ENCODE data around the gene C1orf116.

The C1orf116 gene

DNA sequence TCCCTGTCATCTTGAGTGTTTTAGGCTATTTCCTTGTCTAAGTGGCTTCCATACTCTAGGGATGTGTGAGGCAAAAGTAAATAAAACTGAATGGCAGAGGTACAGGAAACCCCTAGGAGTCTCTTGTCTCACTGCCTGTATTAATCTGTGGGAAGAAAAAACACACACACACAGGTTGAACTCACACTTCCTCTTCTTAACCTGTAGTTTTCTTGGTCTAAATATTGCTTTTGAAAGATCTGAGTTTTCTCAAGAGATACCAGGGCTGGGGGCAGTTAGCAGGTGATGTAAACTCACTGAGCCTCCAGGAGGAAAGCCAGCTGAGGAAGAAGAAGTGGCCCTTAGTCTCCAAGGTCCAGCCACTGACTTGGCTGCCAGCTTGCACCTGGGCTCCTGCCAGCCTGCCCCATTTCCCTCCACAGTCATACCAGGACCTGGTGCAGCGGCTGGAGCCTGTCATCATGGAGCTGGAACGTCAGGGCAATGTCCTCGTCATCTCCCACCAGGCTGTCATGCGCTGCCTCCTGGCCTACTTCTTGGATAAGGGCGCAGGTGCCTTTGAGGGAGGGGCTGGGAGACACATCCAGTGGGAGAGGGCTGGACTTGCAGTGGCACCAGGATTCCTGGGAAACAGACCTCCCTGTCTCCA is 37.4 kb upstream of the C1orf116 start:
- TF ChIP-seq, protein P1, sequence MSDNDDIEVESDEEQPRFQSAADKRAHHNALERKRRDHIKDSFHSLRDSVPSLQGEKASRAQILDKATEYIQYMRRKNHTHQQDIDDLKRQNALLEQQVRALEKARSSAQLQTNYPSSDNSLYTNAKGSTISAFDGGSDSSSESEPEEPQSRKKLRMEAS (IDR thresholded peaks at IDR 0.05): no peak
- TF ChIP-seq EP300 (IDR thresholded peaks at IDR 0.05; ENCODE audit: borderline replicate concordance) (no peak), NFIC (IDR thresholded peaks at IDR 0.05) (no peak), ZBTB7A (IDR thresholded peaks at IDR 0.05; ENCODE audit: low read depth) (no peak), RAD21 (IDR thresholded peaks at IDR 0.05; ENCODE audit: low read depth) (no peak), YY1 (IDR thresholded peaks at IDR 0.05; ENCODE audit: low read depth) (no peak), EGR1 (IDR thresholded peaks at IDR 0.05) (no peak), TEAD4 (IDR thresholded peaks at IDR 0.05) (no peak), TAF1 (IDR thresholded peaks at IDR 0.05; ENCODE audit: low read depth) (no peak), FOXM1 (IDR thresholded peaks at IDR 0.05; ENCODE audit: borderline replicate concordance, low read depth) (no peak), TCF12 (IDR thresholded peaks at IDR 0.05; ENCODE audit: low read depth) (no peak), CREB1 (IDR thresholded peaks at IDR 0.05; ENCODE audit: low read depth) (no peak), CEBPB (IDR thresholded peaks at IDR 0.05) (no peak)
- TF ChIP-seq, protein P2, sequence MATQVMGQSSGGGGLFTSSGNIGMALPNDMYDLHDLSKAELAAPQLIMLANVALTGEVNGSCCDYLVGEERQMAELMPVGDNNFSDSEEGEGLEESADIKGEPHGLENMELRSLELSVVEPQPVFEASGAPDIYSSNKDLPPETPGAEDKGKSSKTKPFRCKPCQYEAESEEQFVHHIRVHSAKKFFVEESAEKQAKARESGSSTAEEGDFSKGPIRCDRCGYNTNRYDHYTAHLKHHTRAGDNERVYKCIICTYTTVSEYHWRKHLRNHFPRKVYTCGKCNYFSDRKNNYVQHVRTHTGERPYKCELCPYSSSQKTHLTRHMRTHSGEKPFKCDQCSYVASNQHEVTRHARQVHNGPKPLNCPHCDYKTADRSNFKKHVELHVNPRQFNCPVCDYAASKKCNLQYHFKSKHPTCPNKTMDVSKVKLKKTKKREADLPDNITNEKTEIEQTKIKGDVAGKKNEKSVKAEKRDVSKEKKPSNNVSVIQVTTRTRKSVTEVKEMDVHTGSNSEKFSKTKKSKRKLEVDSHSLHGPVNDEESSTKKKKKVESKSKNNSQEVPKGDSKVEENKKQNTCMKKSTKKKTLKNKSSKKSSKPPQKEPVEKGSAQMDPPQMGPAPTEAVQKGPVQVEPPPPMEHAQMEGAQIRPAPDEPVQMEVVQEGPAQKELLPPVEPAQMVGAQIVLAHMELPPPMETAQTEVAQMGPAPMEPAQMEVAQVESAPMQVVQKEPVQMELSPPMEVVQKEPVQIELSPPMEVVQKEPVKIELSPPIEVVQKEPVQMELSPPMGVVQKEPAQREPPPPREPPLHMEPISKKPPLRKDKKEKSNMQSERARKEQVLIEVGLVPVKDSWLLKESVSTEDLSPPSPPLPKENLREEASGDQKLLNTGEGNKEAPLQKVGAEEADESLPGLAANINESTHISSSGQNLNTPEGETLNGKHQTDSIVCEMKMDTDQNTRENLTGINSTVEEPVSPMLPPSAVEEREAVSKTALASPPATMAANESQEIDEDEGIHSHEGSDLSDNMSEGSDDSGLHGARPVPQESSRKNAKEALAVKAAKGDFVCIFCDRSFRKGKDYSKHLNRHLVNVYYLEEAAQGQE (IDR thresholded peaks at IDR 0.05; ENCODE audit: low read depth): no peak
- TF ChIP-seq, protein P3, sequence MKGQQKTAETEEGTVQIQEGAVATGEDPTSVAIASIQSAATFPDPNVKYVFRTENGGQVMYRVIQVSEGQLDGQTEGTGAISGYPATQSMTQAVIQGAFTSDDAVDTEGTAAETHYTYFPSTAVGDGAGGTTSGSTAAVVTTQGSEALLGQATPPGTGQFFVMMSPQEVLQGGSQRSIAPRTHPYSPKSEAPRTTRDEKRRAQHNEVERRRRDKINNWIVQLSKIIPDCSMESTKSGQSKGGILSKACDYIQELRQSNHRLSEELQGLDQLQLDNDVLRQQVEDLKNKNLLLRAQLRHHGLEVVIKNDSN (IDR thresholded peaks at IDR 0.05): no peak

DNA sequence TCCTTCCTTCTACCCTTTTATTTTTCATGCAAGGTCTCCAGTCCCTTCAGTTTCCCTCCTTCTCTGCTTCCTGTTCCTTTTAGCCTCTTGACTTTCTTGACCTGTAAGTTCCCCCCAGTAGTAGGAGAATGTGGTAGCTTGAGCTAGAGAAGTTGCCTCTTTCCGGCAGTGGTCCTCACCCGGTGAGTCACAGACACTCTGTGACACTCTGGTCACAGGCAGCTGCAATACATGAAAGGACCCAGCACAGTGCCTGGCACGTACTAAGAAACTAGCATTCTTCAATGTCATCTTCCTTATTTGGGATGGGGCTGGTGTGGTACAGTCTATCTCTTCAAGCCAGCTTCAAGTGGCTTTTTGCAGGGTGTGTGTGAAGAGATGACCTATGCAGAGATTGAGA is 36.5 kb upstream of the C1orf116 start:
- TF ChIP-seq, protein P2 (IDR thresholded peaks at IDR 0.05; ENCODE audit: low read depth): no peak
- no peak for TF ChIP-seq CEBPB (IDR thresholded peaks at IDR 0.05)
- TF ChIP-seq TAF1 (IDR thresholded peaks at IDR 0.05; ENCODE audit: low read depth): no peak
- TF ChIP-seq RAD21 (IDR thresholded peaks at IDR 0.05; ENCODE audit: low read depth): no peak

DNA sequence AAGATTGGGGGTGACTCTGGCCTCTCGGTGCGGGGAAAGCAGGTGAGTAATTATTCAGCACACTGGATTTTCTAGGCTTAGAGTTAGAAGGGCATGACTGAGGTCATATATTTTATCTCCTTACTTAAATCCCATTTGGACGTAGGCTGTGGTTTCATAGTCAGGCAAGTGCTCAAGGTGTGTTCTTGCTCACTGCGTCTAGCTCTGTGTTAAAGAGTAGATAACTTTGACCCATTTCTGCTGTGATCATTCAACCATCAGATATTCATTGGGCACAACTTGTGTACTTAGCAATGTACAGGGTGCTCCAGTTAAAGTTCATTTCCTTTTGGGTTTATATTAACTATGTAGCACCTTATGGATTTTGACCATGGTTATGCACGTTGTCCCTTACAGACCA is 35.1 kb upstream of the C1orf116 start:
- TF ChIP-seq, protein P3 (IDR thresholded peaks at IDR 0.05): no peak
- TF ChIP-seq TEAD4 (IDR thresholded peaks at IDR 0.05) (no peak), EP300 (IDR thresholded peaks at IDR 0.05; ENCODE audit: borderline replicate concordance) (no peak), RAD21 (IDR thresholded peaks at IDR 0.05; ENCODE audit: low read depth) (no peak)

DNA sequence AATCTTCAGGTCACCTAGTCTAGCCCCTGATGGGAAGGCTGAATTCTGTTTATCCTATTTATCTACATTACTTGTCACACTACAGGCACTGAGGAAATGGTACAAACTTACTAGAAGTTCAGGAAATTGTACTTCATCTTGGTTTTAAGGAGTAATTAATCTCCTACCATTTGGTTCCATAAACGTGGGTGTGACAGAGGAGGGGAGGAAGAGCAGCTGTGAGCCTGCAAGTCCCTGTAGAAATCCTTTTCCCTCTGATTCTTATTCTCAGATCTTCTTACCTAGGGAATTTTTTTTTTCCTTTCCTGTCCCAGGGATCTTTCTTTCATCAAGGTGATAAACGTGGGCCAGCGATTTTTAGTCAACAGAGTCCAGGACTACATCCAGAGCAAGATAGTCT is 34.6 kb upstream of the C1orf116 start:
- TF ChIP-seq ZBTB7A (IDR thresholded peaks at IDR 0.05; ENCODE audit: low read depth) (no peak), NFIC (IDR thresholded peaks at IDR 0.05) (no peak), EP300 (IDR thresholded peaks at IDR 0.05; ENCODE audit: borderline replicate concordance) (no peak), EGR1 (IDR thresholded peaks at IDR 0.05) (no peak), YY1 (IDR thresholded peaks at IDR 0.05; ENCODE audit: low read depth) (no peak), TEAD4 (IDR thresholded peaks at IDR 0.05) (no peak)

DNA sequence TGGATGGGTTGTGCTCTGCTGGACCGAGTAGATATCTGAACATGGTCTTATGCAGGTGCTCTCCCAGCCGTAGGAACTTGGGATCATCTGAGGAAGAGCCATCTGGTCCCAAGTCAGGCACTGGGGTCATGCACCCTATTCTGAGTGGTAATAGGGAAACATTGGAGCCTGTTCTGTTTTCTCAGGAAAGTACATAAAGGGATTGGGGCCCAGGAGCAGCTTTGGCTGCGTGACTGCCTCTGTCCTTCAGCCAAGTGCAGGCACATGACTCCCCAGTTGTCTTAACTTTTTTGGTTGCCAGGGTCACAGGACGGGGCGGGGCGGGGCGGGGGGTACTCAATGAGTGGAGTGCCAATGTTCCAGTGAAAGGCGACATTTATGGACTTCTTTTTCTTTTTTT is 32.0 kb upstream of the C1orf116 start:
- no peak for TF ChIP-seq TAF1 (IDR thresholded peaks at IDR 0.05; ENCODE audit: low read depth)
- TF ChIP-seq, protein P1 (IDR thresholded peaks at IDR 0.05): no peak
- TF ChIP-seq TCF12 (IDR thresholded peaks at IDR 0.05; ENCODE audit: low read depth): no peak
- TF ChIP-seq, protein P3 (IDR thresholded peaks at IDR 0.05): no peak
- no peak for TF ChIP-seq CREB1 (IDR thresholded peaks at IDR 0.05; ENCODE audit: low read depth)
- TF ChIP-seq TEAD4 (IDR thresholded peaks at IDR 0.05): no peak
- no peak for TF ChIP-seq RAD21 (IDR thresholded peaks at IDR 0.05; ENCODE audit: low read depth)
- TF ChIP-seq ZBTB7A (IDR thresholded peaks at IDR 0.05; ENCODE audit: low read depth): no peak
- TF ChIP-seq YY1 (IDR thresholded peaks at IDR 0.05; ENCODE audit: low read depth): no peak
- no peak for TF ChIP-seq CEBPB (IDR thresholded peaks at IDR 0.05)
- TF ChIP-seq EP300 (IDR thresholded peaks at IDR 0.05; ENCODE audit: borderline replicate concordance): no peak
- TF ChIP-seq EGR1 (IDR thresholded peaks at IDR 0.05): no peak
- TF ChIP-seq NFIC (IDR thresholded peaks at IDR 0.05): no peak
- TF ChIP-seq, protein P2 (IDR thresholded peaks at IDR 0.05; ENCODE audit: low read depth): no peak
- TF ChIP-seq FOXM1 (IDR thresholded peaks at IDR 0.05; ENCODE audit: borderline replicate concordance, low read depth): no peak

Data from Ishikawa (cell line).